ENCODE measurements around the gene B2M. TPM values are rescaled to one million over a fixed set of nuclear protein-coding genes. Genes with fewer than 3 reads are reported as not detected.
"Not testable (repeated sequence)": the region's sequence is repeated elsewhere in the genome, so short reads cannot be mapped to it uniquely, and the experiment has no call there.

The B2M gene
- total RNA-seq, 4 donors from 2014 or later, result 2,244 to 13,999 (median 5,894) TPM

GRCh38 chr15:44722011-44722410 is 10.7 kb downstream of the B2M start:
- no peak overlapping the region for H3K4me3 ChIP-seq
- no peak for DNase-seq
- no peaks in the 10 kb centered on the region for H3K9me3 ChIP-seq
- peak overlapping the region in 2 of 4 donors; percentile 5 to 69 for H3K27ac ChIP-seq
- H3K27me3 ChIP-seq, result no peaks in the 10 kb centered on the region
- H3K4me1 ChIP-seq, result peaks cover 0 to 18% (median 6%) of the 10 kb centered on the region in 4 donors
- peaks cover 0 to 20% (median 0%) of the 10 kb centered on the region in 3 donors for H3K36me3 ChIP-seq
- TF ChIP-seq POLR2A (IDR thresholded peaks at IDR 0.05) (no peak), CTCF (IDR thresholded peaks at IDR 0.05) (no peak)

DNA sequence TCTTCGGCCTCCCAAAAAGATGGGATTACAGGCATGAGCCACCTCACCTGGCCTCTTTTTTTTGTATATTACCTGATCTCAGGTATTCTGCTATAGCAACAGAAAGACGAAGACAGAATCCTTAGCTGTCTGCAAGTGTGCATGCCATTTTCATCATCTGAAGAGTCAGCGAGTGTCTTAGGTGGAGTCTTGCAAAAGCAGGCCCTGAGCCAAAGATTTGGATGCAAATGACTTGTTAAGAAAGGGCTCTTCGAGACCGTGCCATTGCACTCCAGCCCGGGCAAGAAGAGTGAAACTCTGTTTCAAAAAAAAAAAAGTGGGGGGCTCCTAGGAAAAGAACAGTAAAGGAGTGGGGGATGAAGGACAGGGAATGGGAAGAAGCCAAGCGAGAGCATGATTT is 14.8 kb downstream of the B2M start:
- Histone ChIP-seq H3K4me1 (peaks cover 0 to 39% (median 16%) of the 10 kb centered on the region in 4 donors), H3K36me3 (no peaks in the 10 kb centered on the region), H3K27me3 (no peaks in the 10 kb centered on the region), H3K9me3 (no peaks in the 10 kb centered on the region), H3K4me3 (peak overlapping the region; percentile 1 to 30 (median 13)), H3K27ac (peak overlapping the region; percentile 94 to 98 (median 96))
- DNase-seq, result peak in 1 of 3 donors; percentile 52
- TF ChIP-seq CTCF (IDR thresholded peaks at IDR 0.05) (no peak), POLR2A (IDR thresholded peaks at IDR 0.05) (no peak)

DNA sequence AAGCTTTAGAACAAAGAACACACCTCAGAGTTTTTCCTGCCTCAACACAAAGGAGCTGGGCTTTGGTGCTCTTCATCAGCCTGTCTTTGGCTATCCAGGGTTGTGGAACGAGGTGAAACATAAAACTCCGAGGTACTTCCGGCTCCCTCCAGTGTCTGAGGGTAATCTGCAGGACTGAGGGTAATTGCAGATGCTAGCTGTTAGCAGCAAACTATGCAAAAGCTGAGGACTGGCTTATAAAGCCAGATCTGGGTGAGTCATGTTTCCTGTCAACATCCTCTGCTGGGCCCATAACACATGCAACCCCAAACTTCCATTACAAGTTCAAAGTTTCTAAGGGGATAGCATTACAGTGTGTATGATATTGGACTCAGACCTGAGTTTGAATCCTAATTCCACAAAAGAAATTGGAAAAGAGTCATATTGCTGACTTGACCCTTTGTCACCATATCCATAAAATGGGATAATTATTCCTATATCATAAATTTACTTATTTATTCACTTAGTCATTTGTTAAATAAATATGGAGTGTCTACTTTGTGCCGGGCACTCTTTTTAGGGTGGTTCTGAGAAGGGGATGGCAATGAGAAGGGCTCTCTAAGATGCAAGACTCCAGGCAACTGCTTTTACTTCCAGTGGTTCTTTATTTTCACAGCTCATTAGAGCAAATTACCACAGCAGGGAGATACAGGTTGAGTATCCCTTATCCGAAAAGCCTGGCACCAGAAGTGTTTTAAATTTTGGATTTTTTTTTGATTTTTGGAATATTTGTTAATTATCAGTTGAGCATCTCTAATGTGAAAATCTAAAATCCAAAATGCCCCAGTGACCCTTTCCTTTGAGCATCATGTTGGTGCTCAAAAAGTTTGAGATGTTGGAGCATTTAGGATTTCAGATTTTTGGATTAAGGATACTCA is 15.5 kb downstream of the B2M start:
- H3K27ac ChIP-seq, result peak overlapping the region; percentile 94 to 98 (median 96)
- H3K27me3 ChIP-seq, result no peaks in the 10 kb centered on the region
- DNase-seq, result peak in 2 of 3 donors; percentile 81 to 91
- H3K9me3 ChIP-seq, result no peaks in the 10 kb centered on the region
- H3K4me1 ChIP-seq, result peaks cover 0 to 39% (median 16%) of the 10 kb centered on the region in 4 donors
- TF ChIP-seq CTCF (IDR thresholded peaks at IDR 0.05) (peak in 2 of 6 experiments; percentile 17 to 33), POLR2A (IDR thresholded peaks at IDR 0.05) (peak; percentile 45 to 46)
- peaks cover 0 to 6% (median 0%) of the 10 kb centered on the region in 3 donors for H3K36me3 ChIP-seq
- H3K4me3 ChIP-seq, result peak overlapping the region; percentile 1 to 30 (median 13)

DNA sequence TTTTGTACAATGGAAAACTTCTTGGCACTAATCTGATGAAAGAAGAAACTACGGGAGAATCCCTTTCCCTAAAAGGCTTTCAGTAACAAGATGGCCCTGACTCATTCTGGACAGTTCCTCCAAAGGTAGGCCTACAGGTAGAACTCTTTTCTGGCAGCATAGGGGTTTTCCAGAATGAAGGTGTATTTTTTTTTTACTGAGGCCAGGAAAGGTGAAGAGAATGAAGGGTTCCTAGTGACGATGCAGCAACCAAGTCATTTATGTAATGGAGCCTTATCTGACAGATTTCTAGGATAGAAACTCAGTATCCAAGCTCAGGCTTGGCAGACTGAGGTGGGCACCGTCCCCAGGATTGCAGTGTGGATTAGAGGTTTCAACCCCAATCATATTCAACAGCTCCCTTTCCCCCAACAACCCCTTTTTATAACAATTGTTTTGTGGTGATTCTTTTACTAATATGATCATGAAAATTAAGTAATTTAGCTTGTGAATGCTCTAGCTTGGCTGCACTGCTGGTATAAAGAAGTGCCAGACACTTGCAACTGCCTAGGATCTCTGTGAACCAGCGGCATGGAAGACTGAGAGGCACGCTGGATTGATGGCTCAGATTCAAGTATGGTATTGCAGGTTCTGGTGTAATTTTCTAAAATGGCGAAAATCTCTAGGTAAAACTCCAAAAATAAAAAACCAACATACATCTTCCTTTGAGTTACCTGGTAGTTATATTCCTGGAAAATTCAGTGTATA is 16.3 kb downstream of the B2M start:
- H3K4me3 ChIP-seq, result no peak overlapping the region
- no peak for TF ChIP-seq POLR2A (IDR thresholded peaks at IDR 0.05)
- no peak for TF ChIP-seq CTCF (IDR thresholded peaks at IDR 0.05)

DNA sequence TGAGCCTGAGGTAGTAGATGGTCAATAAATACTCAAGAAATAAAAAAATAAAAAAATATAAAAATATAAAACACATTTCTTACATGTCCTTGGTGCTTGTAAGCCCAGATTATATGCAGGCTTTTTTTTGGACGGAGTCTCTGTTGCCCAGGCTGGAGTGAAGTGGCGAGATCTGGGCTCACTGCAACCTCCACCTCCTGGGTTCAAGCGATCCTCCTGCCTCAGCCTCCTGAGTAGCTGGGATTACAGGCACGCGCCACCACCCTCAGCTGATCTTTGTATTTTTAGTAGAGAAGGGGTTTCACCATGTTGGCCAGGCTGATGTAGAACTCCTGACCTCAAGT is 16.9 kb downstream of the B2M start:
- peak overlapping the region; percentile 94 to 98 (median 96) for H3K27ac ChIP-seq
- H3K27me3 ChIP-seq, H3K36me3 ChIP-seq, DNase-seq, H3K9me3 ChIP-seq: not testable (repeated sequence)
- H3K4me1 ChIP-seq, result peaks cover 0 to 39% (median 16%) of the 10 kb centered on the region in 4 donors
- peak overlapping the region; percentile 55 to 70 (median 68) for H3K4me3 ChIP-seq

More for the DNA sequence above, 16.3 kb downstream of the B2M start:
- Histone ChIP-seq H3K36me3 (peaks cover 0 to 9% (median 0%) of the 10 kb centered on the region in 3 donors), H3K9me3 (no peaks in the 10 kb centered on the region), H3K4me1 (peaks cover 0 to 39% (median 16%) of the 10 kb centered on the region in 4 donors), H3K27ac (peak overlapping the region; percentile 94 to 98 (median 96)), H3K27me3 (no peaks in the 10 kb centered on the region)
- no peak for DNase-seq

All from Peyer's patch (tissue), 4 donors.